NCI-H446 (cell line): ENCODE data around the gene ZBTB39.
A peak's percentile ranks its signal among the peaks of the same experiment; 100 is the strongest.
"Not testable (repeated sequence)": the region's sequence is repeated elsewhere in the genome, so short reads cannot be mapped to it uniquely, and the experiment has no call there.

ENCODE experiments used
- DNase-seq, 2 experiments: peaks; one replicate each; lab custom pipeline; 2025; lab: John Stamatoyannopoulos, UW

ZBTB39 gene

GRCh38 chr12:57000393-57000792 lies 6.0 kb downstream of the ZBTB39 start:
- no peak for DNase-seq

GRCh38 chr12:56999456-56999855 lies 6.9 kb downstream of the ZBTB39 start:
- no peak for DNase-seq

GRCh38 chr12:56998981-56999380 lies 7.4 kb downstream of the ZBTB39 start:
- DNase-seq = no peak

GRCh38 chr12:56998316-56998715 lies 8.0 kb downstream of the ZBTB39 start:
- no peak for DNase-seq

GRCh38 chr12:56996793-56997545 lies 9.4 kb downstream of the ZBTB39 start:
- no peak for DNase-seq

- DNase-seq = no peak
Observed at GRCh38 chr12:56995930-56996496, 10.3 kb downstream of the ZBTB39 start.

- no peak for DNase-seq
Observed at GRCh38 chr12:56995201-56995929, 11.0 kb downstream of the ZBTB39 start.

GRCh38 chr12:56994231-56994746 lies 12.1 kb downstream of the ZBTB39 start:
- DNase-seq = no peak

GRCh38 chr12:56993346-56993745 lies 13.0 kb downstream of the ZBTB39 start:
- no peak for DNase-seq

GRCh38 chr12:56991319-56992246 lies 14.8 kb downstream of the ZBTB39 start:
- no peak for DNase-seq

GRCh38 chr12:56990648-56991318 lies 15.6 kb downstream of the ZBTB39 start:
- DNase-seq = no peak

- no peak for DNase-seq
Observed at GRCh38 chr12:56989861-56990610, 16.3 kb downstream of the ZBTB39 start.

- DNase-seq = no peak
Observed at GRCh38 chr12:56988207-56988739, 18.1 kb downstream of the ZBTB39 start.

- peak; percentile 39 to 82 for DNase-seq
Observed at GRCh38 chr12:56987551-56988053, 18.7 kb downstream of the ZBTB39 start.

- no peak for DNase-seq
Observed at GRCh38 chr12:56987011-56987410, 19.3 kb downstream of the ZBTB39 start.

- DNase-seq = not testable (repeated sequence)
Observed at GRCh38 chr12:56985714-56986113, 20.6 kb downstream of the ZBTB39 start.

GRCh38 chr12:56983386-56983785 lies 23.0 kb downstream of the ZBTB39 start:
- DNase-seq = no peak

GRCh38 chr12:56982578-56983236 lies 23.6 kb downstream of the ZBTB39 start:
- DNase-seq = not testable (repeated sequence)

GRCh38 chr12:56980941-56981530 lies 25.3 kb downstream of the ZBTB39 start:
- no peak for DNase-seq
